ENCODE measurements around the gene MRPS27.

GRCh38 chr5:72206994-72207393 is 113.0 kb downstream of the MRPS27 start:
- TF ChIP-seq CTCF (conservative IDR thresholded peaks at IDR 0.05; ENCODE audit: low read depth, low read length) (no peak), EZH2 (IDR thresholded peaks at IDR 0.05; ENCODE audit: borderline replicate concordance, low read depth, low read length, poor library complexity, severe bottlenecking) (no peak)

Data from A673 (cell line).